Lung (tissue), 12 donors: ENCODE data around the gene TMEM147. TPM values are rescaled to one million over a fixed set of nuclear protein-coding genes. Genes with fewer than 3 reads are reported as not detected.

Experiments
- ATAC-seq: fragments of 200-7000 bp; cut with Tn5 transposase; one replicate; pipeline ENCODE4 v1.9.1; 2020; ENCODE audit warnings: moderate number of reproducible peaks; ENCODE audit not compliant: insufficient read depth, low FRiP score
- DNase-seq, 3 donors: peaks; one replicate each; pipeline ENCODE4 v3.0.0-alpha.2; 2013 to 2017
- H3K27ac ChIP-seq, 2 donors: one replicate each; pipeline ENCODE4 v1.5.1; 2013; ENCODE audit warnings: mild to moderate bottlenecking in 2 of 2, moderate library complexity in 2 of 2, control low read depth in 1 of 2, inconsistent platforms in 1 of 2, low read depth in 1 of 2, low read length in 1 of 2
- H3K27me3 ChIP-seq, 3 donors: one replicate each; pipeline ENCODE4 v1.5.1; 2013; ENCODE audit warnings: low read length in 2 of 3; ENCODE audit not compliant: control insufficient read depth in 3 of 3, insufficient read depth in 3 of 3
- H3K36me3 ChIP-seq, 4 donors: one replicate each; pipeline ENCODE4 v1.5.1; 2013; ENCODE audit warnings: low read length in 4 of 4, mild to moderate bottlenecking in 1 of 4, moderate library complexity in 1 of 4; ENCODE audit not compliant: control insufficient read depth in 4 of 4, insufficient read depth in 4 of 4
- H3K4me1 ChIP-seq, 5 donors: one replicate each; pipeline ENCODE4 v1.5.1; 2013; ENCODE audit warnings: low read length in 5 of 5, mild to moderate bottlenecking in 2 of 5, moderate library complexity in 1 of 5; ENCODE audit not compliant: control insufficient read depth in 5 of 5, insufficient read depth in 5 of 5
- H3K4me3 ChIP-seq: one replicate; pipeline ENCODE4 v1.5.1; 2013; ENCODE audit warnings: mild to moderate bottlenecking, control low read depth, moderate library complexity
- H3K9ac ChIP-seq, 2 donors: one replicate each; pipeline ENCODE4 v1.5.1; 2013; ENCODE audit warnings: low read length in 2 of 2, control low read depth in 1 of 2; ENCODE audit not compliant: insufficient read depth in 1 of 2
- H3K9me3 ChIP-seq, 4 donors: one replicate each; pipeline ENCODE4 v1.5.1; 2013; ENCODE audit warnings: low read length in 3 of 4, mild to moderate bottlenecking in 1 of 4, moderate library complexity in 1 of 4; ENCODE audit not compliant: control insufficient read depth in 4 of 4, insufficient read depth in 3 of 4
- WGBS, 2 donors: extraction: QIAGEN DNeasy Blood & Tissue Kit; methylation state at CpG; one replicate each; pipeline ENCODE4 v1.1.7; 2013; 5-methylcytosine and 5-hydroxymethylcytosine counted together
- polyA plus RNA-seq, 2 donors: library from polyadenylated mRNA; stranded (reverse); fragments of 200-250 nt; gene quantifications; one replicate each; pipeline ENCODE4 v1.2.1, GENCODE V29; 2013
- total RNA-seq, 2 donors: library from RNA; depleted of rRNA in 1 of 2; stranded (reverse); fragments of >200 nt in 1 of 2; gene quantifications; one replicate each; pipeline ENCODE4 v1.2.1, GENCODE V29; 2014 to 2021
- TF ChIP-seq, protein P1 (sequence below): IDR thresholded peaks from 2 replicates; pipeline ENCODE4 v1.5.1; 2012; ENCODE audit warnings: mild to moderate bottlenecking; ENCODE audit errors: control extremely low read depth, extremely low read depth
- donor health status: control.
- donor health status: control.
- donor health status: Bipolar disorder and iron deficiency.
- donor health status: healthy.
- donor health status: DM: yes; HTN: yes; CAD: no.

The TMEM147 gene
- total and polyA plus RNA-seq, 4 donors, result 39.0 to 167 (median 124) TPM

DNA sequence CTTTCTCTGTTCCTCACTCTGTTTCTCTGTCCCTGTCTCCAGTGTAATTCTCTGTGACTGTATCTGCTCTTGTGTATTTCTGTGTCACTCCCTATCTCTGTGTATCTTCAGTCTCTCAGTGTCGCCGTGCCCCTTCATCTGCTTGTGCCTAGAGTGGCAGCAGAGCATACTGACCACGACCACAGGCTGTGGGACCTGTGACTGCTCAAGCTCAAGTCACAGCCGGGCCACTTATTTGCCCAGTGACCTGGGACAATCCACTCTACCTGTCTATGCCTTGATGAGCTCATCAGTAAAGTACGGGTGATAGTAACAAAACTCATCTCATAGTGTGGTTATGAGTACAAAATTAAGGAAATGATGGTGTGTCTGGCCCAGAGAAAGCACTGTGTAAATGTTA is 8.7 kb downstream of the TMEM147 start:
- no peak overlapping the region for H3K9ac ChIP-seq
- peaks cover 0 to 10% (median 0%) of the 10 kb centered on the region in 5 donors for H3K4me1 ChIP-seq
- no peak overlapping the region for H3K4me3 ChIP-seq
- WGBS, 2 donors, result 67 to 83% methylated on average over 5 of the region's 5 CpGs
- H3K27me3 ChIP-seq, result peaks cover 3 to 16% (median 10%) of the 10 kb centered on the region in 3 donors
- H3K36me3 ChIP-seq, result no peaks in the 10 kb centered on the region
- TF ChIP-seq, protein P1, sequence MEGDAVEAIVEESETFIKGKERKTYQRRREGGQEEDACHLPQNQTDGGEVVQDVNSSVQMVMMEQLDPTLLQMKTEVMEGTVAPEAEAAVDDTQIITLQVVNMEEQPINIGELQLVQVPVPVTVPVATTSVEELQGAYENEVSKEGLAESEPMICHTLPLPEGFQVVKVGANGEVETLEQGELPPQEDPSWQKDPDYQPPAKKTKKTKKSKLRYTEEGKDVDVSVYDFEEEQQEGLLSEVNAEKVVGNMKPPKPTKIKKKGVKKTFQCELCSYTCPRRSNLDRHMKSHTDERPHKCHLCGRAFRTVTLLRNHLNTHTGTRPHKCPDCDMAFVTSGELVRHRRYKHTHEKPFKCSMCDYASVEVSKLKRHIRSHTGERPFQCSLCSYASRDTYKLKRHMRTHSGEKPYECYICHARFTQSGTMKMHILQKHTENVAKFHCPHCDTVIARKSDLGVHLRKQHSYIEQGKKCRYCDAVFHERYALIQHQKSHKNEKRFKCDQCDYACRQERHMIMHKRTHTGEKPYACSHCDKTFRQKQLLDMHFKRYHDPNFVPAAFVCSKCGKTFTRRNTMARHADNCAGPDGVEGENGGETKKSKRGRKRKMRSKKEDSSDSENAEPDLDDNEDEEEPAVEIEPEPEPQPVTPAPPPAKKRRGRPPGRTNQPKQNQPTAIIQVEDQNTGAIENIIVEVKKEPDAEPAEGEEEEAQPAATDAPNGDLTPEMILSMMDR, result no peak
- ATAC-seq (no peak), DNase-seq (no peak)
- no peaks in the 10 kb centered on the region for H3K9me3 ChIP-seq
- H3K27ac ChIP-seq, result no peak overlapping the region

DNA sequence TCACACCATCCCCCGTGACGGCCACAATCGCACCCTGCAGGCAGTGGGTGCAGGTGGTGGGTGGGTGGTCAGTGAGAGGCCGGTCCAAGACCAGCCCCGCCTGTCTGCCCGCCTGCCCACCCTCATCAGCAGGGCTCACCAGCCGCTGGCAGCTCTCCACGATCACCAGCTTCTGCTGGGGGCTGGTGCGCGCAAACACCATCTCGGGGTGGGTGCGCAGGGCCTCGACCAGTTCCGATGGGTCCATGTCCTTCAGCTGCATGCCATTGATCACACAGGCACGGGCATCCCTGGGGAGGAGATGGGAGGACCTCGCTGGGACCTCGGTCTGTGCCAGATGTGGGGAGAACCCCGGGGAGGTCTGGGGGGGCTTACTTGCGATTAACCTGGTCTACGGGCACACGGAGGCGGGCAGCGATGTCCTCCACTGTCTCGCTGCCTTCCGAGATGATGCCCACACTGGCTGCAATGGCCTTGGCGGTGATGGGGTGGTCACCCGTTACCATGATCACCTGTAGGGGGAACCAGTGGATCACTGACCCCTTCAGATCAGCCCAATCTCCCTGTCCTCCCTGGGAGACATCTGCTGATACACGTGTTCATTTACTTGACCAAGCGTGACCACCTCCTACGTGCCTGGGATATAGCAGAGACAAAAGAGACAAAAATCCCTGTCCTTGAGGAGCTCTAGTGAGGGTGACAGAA is 10.0 kb downstream of the TMEM147 start:
- Histone ChIP-seq H3K9me3 (no peaks in the 10 kb centered on the region), H3K27ac (no peak overlapping the region), H3K4me1 (peaks cover 0 to 10% (median 0%) of the 10 kb centered on the region in 5 donors), H3K4me3 (no peak overlapping the region), H3K36me3 (no peaks in the 10 kb centered on the region), H3K27me3 (peaks cover 9 to 29% (median 10%) of the 10 kb centered on the region in 3 donors), H3K9ac (no peak overlapping the region)
- DNase-seq, result no peak
- 72 to 76% methylated on average over 30 of the region's 30 CpGs for WGBS, 2 donors
- ATAC-seq, result no peak
- TF ChIP-seq, protein P1, result no peak

GRCh38 chr19:35556025-35556590 is 10.7 kb downstream of the TMEM147 start:
- H3K9ac ChIP-seq, result no peak overlapping the region
- ATAC-seq (no peak), DNase-seq (no peak)
- TF ChIP-seq, protein P1, result no peak
- no peaks in the 10 kb centered on the region for H3K9me3 ChIP-seq
- H3K4me3 ChIP-seq, result no peak overlapping the region
- peaks cover 10 to 32% (median 11%) of the 10 kb centered on the region in 3 donors for H3K27me3 ChIP-seq
- H3K4me1 ChIP-seq, result peaks cover 0 to 10% (median 0%) of the 10 kb centered on the region in 5 donors
- no peak overlapping the region for H3K27ac ChIP-seq
- WGBS, 2 donors, result 85 to 92% methylated on average over 9 of the region's 9 CpGs
- no peaks in the 10 kb centered on the region for H3K36me3 ChIP-seq
